ENCODE data around the gene BCAT1.

The BCAT1 gene

GRCh38 chr12:24775073-24775472 lies 173.8 kb downstream of the BCAT1 start:
- Histone ChIP-seq H3K27ac (ENCODE audit: low read depth, low read length) (no peak overlapping the region), H3K4me3 (ENCODE audit: low read length) (no peak overlapping the region), H3F3A (ENCODE audit: control insufficient read depth, insufficient read depth) (no peaks in the 10 kb centered on the region), H3K9me3 (ENCODE audit: control insufficient read depth, insufficient read depth, low read length) (no peaks in the 10 kb centered on the region), H3K79me2 (ENCODE audit: control insufficient read depth, low read length) (no peaks in the 10 kb centered on the region), H3K9me2 (replicated peaks; ENCODE audit: control insufficient read depth, low read length) (no peaks in the 10 kb centered on the region), H3K4me2 (ENCODE audit: low read length) (no peak overlapping the region), H4K20me1 (ENCODE audit: control insufficient read depth, insufficient read depth, low read depth, low read length) (no peaks in the 10 kb centered on the region), H3K4me1 (ENCODE audit: control insufficient read depth, low read length) (no peaks in the 10 kb centered on the region), H3K27me3 (ENCODE audit: control insufficient read depth, low read length) (peaks cover 12% of the 10 kb centered on the region; the same call in 1 of the 2 replicates), H3K36me3 (ENCODE audit: control insufficient read depth, low read length) (no peaks in the 10 kb centered on the region)
- TF ChIP-seq CTCF (IDR thresholded peaks at IDR 0.05; ENCODE audit: low read depth, low read length, poor library complexity, severe bottlenecking) (no peak), EZH2phosphoT487 (IDR thresholded peaks at IDR 0.05; ENCODE audit: borderline replicate concordance, low read length) (no peak)

DNA sequence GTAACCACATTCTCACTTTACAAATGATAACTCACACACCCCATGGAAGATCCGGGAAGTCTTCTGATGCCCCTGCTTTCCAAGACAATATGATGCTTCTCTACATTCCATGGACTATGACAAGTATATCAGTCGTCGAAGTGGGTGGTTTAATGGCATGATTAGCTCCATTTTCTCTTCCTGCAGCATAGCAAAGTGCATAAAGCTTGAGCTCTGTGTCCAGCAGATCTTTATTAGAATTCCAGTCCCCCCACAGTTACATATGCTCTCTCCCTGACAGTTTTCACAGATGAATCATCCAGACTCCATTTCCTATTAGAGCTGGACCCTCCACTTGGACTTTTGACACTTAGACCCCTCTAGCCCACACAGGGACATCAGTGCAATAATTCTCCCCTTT lies 174.9 kb downstream of the BCAT1 start:
- Histone ChIP-seq H3K9me3 (ENCODE audit: control insufficient read depth, insufficient read depth, low read length) (no peaks in the 10 kb centered on the region), H3K4me3 (ENCODE audit: low read length) (no peak overlapping the region), H3K9me2 (replicated peaks; ENCODE audit: control insufficient read depth, low read length) (no peaks in the 10 kb centered on the region), H4K20me1 (ENCODE audit: control insufficient read depth, insufficient read depth, low read depth, low read length) (no peaks in the 10 kb centered on the region), H3K27ac (ENCODE audit: low read depth, low read length) (no peak overlapping the region), H3F3A (ENCODE audit: control insufficient read depth, insufficient read depth) (no peaks in the 10 kb centered on the region), H3K4me2 (ENCODE audit: low read length) (no peak overlapping the region), H3K27me3 (ENCODE audit: control insufficient read depth, low read length) (peaks cover 8% of the 10 kb centered on the region; the same call in 1 of the 2 replicates), H3K79me2 (ENCODE audit: control insufficient read depth, low read length) (no peaks in the 10 kb centered on the region), H3K4me1 (ENCODE audit: control insufficient read depth, low read length) (no peaks in the 10 kb centered on the region), H3K36me3 (ENCODE audit: control insufficient read depth, low read length) (no peaks in the 10 kb centered on the region)
- no peak for TF ChIP-seq CTCF (IDR thresholded peaks at IDR 0.05; ENCODE audit: low read depth, low read length, poor library complexity, severe bottlenecking)
- TF ChIP-seq EZH2phosphoT487 (IDR thresholded peaks at IDR 0.05; ENCODE audit: borderline replicate concordance, low read length): no peak

DNA sequence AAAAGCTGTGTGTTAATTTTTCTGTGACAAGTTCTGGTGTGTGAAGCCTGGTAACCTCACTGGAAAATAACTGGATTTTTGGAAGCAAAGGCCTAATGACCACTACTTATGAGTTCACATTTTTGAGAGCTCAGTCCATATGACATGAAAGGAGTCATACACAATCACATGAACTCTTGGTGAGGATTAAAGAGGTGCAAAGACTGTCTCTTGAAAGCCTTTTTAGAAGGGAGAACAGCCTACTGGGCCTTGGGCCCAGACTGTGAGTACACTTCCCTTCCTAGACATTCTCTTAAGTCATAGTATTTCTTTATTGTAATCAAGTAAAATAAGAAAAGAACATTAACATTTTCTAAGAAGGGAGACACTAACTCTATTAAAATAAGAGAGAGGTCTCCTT lies 176.1 kb downstream of the BCAT1 start:
- Histone ChIP-seq H3K9me3 (ENCODE audit: control insufficient read depth, insufficient read depth, low read length) (no peaks in the 10 kb centered on the region), H3K79me2 (ENCODE audit: control insufficient read depth, low read length) (no peaks in the 10 kb centered on the region), H3K36me3 (ENCODE audit: control insufficient read depth, low read length) (no peaks in the 10 kb centered on the region), H3K9me2 (replicated peaks; ENCODE audit: control insufficient read depth, low read length) (no peaks in the 10 kb centered on the region), H3K4me3 (ENCODE audit: low read length) (no peak overlapping the region), H3K4me1 (ENCODE audit: control insufficient read depth, low read length) (no peaks in the 10 kb centered on the region), H3F3A (ENCODE audit: control insufficient read depth, insufficient read depth) (no peaks in the 10 kb centered on the region), H3K4me2 (ENCODE audit: low read length) (no peak overlapping the region), H4K20me1 (ENCODE audit: control insufficient read depth, insufficient read depth, low read depth, low read length) (no peaks in the 10 kb centered on the region), H3K27me3 (ENCODE audit: control insufficient read depth, low read length) (peaks cover 4% of the 10 kb centered on the region; the same call in 1 of the 2 replicates), H3K27ac (ENCODE audit: low read depth, low read length) (no peak overlapping the region)
- no peak for TF ChIP-seq CTCF (IDR thresholded peaks at IDR 0.05; ENCODE audit: low read depth, low read length, poor library complexity, severe bottlenecking)
- TF ChIP-seq EZH2phosphoT487 (IDR thresholded peaks at IDR 0.05; ENCODE audit: borderline replicate concordance, low read length): no peak

All from DOHH2 (cell line).